Renal cortex interstitium (tissue), 11 donors: ENCODE results near the gene ABCA8. TPM values are rescaled to one million over a fixed set of nuclear protein-coding genes. Genes with fewer than 3 reads are reported as not detected.
"Not testable (repeated sequence)": the region's sequence is repeated elsewhere in the genome, so short reads cannot be mapped to it uniquely, and the experiment has no call there.

Experiments
- DNase-seq, 11 donors: peaks; one replicate each; pipeline ENCODE4 v3.0.0-alpha.2; 2013; ENCODE audit warnings: low read depth in 9 of 11, low spot score in 4 of 11; ENCODE audit errors: extremely low read depth in 1 of 11
- polyA plus RNA-seq, 3 donors: library from polyadenylated mRNA; unstranded; fragments of 120-200 nt; gene quantifications; one replicate each; pipeline ENCODE4 v1.2.1, GENCODE V29; 2013; ENCODE audit not compliant: insufficient read length in 3 of 3

ABCA8 gene
- polyA plus RNA-seq, 3 donors: 0.57 to 1.3 (median 1.2) TPM

DNA sequence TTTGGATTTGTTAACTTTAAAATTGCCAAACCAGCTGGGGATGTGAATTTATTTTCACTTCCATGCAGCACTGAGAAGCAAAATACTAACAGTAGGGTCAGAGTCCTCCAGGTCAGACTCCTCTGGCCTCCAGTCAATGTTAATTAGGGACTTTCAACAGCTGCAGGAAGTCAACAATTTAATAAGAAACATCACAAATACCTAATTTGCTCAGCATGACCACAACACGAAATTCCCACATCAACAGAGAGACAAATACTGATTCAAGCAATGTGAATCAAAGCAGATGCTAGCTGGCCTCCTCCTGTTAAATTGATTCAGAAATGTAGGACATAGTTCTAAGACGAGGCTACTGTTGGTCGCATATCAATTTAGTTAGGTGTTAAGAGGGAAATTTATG is 111.7 kb downstream of the ABCA8 start:
- no peak for DNase-seq

DNA sequence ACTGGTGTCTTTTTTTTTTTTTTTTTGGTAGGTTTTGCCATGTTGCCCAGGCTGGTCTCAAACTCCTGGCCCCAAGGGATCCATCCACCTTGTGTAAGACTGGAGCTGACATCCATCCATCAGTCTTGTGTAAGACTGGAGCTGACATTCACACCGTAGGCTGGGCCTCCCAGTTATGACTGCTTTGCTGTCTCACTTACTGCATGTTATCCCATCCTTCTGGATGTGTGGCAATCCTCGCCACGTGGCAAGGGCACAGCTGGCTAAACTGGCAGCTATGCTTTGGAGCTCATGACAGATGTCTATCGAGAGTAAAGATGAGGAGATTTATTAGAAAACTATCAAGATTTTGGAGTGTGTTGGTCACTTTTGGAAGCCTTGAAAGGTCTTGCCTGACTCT is 115.1 kb downstream of the ABCA8 start:
- DNase-seq: no peak

DNA sequence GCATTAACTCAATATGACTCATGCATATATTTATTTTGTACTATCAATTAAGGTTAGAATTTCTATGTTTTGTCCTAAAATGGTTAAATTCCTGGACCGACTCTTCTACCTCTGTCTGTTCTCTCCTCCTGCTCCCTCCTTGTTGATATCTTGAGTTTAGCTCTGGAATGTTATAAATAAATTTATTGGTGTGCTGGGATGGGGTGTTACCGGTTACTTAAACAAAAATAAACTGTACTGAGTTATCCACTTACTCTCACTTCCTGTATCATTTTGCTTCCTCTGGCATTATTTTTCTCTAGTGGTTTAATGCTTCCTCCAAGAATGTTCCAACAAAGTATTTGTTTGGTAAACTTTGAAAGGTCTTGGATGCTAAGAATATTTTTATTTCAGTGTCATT is 120.1 kb downstream of the ABCA8 start:
- no peak for DNase-seq

DNA sequence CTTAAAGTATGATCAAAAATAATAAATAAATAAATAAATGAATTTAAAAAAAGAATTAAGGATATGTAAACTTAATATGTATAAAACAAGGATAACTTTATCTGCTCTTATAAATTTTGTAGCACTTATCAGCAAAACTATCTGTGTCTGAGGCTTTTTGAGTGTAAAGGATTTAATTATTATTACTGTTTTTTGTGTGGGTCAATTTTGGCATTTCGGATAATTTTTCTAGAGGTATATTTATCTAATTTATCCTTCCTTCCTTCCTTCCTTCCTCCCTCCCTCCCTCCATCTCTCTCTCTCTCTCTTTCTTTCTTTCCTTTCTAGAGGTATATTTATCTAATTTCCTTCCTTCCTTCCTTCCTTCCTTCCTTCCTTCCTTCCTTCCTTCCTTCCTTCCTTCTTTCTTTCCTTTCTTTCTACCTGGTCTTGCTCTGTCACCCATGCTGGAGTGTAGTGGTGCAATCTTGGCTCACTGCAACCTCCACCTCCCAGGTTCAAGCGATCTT is 120.8 kb downstream of the ABCA8 start:
- DNase-seq: no peak

DNA sequence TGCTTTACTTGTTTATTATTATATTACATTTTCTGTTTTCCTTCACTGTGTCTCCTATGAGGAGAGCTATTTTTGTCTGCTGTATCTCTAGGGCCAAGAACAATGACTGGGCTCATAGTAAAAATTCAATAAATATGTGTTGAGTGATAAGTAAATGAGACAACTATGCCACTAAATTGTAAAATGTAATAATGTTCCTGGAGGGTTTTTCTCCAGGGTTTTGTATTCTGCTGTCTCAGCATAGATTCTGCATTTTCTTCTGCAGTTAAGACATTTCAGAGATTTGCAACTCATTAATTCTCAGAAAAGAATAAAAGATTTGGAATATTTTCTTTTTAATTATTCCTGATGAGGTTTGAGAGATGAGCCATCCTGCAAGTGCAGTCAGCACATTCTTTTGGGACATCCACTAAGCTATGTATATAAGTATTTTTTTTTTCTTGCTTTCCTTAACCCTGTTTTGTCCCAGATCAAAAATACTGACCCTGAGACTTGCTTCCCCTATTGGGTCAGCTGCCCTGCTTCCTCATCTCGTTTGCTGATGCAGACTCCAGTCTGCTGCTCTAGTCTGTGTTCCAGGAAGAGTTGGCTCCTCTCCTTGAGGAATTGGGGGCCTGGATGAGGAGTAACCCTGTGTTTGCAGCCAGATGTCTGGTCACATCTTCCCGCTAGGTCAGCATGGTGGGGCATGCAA is 122.9 kb downstream of the ABCA8 start:
- no peak for DNase-seq

DNA sequence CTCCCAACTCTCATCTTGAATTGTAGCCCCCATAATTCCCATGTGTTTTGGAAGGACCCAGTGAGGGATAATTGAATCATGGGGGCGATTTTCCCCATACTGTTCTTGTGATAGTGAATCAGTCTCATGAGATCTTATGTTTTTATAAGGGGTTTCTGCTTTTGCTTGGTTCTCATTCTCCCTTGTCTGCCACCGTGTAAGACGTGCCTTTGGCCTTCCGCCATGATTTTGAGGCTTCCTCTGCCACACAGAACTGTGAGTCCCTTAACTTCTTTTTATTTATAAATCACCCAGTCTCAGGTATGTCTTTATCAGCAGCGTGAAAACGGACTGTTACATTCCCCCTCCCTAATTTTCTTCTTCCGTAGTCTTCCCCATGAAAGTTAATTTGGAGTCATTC is 124.0 kb downstream of the ABCA8 start:
- no peak for DNase-seq

DNA sequence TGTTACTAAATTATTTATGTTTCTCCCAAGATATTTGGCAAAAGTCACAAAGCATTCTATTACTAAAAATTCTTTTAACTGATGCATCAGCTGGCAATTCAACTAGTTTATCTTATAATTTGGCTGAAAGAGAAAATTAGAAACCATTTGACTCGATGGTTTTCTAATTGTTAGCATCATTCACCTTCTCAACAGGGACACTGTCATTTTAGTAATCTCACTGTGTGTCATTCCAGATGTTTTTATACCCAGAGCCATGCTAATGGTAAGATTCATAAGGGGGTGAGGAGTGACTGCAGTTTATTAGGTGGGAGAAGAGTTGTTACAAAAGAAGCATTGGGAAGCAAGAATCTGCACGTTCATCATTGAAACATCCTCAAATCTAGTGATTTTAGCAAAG is 124.9 kb downstream of the ABCA8 start:
- DNase-seq: no peak

DNA sequence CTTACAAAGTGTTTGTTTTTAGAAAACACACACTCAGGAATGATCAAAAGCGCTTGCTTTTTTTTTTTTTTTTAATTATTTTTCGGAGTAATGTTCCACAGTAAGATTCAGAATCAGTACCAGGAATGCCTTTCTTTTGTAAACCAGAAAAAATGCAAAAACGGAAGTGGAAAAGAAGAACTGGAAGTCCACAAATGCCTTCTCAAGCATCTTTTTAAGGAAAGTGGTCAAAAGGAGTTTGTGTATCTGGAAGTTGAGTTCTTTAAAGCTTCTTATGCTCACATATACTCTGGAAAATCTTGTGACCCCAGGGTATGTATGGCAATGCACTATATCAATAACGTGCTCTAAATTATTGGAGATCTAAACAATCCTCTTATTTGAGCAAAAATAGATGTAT is 126.0 kb downstream of the ABCA8 start:
- no peak for DNase-seq

DNA sequence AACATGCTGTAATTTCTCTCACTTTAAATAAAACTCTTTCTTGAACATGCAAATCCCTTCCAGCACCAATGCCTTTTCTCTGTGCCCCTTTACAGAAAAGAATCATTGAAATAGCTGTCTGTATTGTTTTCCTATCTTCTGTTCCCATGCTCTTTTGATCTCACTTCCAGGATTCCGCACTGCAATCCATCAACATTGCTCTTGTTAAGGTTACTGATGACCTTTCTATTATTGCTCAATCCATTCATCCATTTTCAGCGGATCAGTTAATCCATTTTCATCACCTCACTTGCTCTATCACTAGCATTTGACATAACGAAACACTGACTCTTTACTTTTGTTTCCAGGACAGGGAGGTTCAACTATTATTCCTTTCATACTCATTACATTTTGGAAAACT is 130.5 kb downstream of the ABCA8 start:
- no peak for DNase-seq

DNA sequence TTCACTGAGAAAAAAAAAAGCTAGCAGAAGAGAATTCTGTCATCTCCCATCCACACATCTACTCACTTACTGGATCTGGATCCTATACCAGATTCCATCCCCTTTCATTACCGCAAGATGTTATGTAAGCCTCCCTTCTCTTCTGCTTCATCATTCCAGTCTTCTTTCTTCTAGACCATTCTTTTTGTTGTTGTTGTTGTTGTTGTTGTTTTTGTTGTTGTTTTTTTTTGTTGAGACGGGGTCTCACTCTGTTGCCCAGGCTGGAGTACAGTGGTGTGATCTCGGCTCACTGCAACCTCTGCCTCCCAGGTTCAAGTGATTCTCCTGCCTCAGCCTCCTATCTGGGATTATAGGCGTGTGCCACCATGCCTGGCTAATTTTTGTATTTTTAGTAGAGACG is 131.0 kb downstream of the ABCA8 start:
- not testable (repeated sequence) for DNase-seq

DNA sequence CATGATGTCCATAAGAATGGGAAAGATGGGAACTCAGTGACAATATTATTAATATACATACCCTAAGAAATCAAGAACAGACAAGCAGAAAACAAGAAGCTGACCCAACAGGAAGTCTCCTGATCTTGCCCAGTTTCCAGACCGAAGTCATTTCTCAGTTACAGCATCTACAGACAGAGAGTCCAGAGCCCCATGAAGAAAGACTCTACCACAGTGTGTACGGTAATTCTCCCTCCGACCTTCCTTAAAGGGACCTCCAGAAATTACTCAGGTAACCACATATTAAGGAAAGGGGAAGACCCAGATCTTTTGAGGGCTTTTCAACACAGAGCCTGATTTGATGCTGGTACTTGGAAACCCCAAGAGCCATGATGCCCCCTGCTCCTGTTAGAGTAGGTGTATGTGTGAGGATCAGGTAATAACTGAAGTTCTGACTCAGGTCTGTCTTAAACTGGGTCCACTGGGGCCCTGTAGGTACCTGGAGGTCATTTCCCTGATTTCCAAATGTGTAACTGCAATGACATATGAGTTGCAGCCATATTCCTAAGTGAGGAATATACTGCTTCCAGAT is 132.4 kb downstream of the ABCA8 start:
- DNase-seq: no peak

DNA sequence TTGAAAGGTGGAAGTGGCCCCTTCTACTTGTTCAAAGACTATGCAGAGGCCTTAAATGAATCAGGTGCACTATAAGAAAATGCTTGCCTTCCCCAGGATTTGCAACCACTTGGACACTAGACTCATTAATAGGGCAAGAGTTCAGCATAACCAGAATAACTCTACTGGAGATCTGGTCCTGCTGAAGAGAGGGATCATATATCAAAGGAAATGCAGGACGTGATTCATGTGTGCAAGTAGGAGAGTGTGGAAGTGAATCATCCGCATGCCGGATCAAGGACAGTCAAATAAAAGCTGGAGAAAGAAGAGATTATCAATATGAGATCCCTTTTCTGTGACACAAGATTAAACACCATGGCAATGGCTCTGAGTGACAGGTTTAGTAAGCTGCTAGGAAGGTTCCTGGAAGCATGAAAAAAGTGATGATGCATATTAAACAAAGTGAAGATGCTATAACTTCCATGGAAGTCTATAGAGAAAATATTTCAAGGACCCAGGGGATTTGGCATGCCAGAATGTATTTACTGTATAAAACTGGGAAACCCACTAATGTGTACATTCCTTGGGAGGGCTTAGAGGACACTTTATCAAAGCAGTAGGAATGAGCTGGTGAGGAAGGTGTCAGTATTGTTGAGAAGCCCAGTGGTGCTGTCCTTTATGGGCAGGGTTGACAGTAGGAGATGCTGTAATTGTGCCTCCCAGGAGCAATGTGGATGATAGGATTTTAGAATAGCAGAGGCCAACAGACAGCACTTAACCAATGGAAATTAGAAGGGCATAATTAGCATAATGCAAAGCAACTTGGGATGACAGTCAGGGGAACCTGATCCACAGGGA is 133.1 kb downstream of the ABCA8 start:
- DNase-seq: peak in 4 of 11 donors; percentile 18 to 60 (median 45)

DNA sequence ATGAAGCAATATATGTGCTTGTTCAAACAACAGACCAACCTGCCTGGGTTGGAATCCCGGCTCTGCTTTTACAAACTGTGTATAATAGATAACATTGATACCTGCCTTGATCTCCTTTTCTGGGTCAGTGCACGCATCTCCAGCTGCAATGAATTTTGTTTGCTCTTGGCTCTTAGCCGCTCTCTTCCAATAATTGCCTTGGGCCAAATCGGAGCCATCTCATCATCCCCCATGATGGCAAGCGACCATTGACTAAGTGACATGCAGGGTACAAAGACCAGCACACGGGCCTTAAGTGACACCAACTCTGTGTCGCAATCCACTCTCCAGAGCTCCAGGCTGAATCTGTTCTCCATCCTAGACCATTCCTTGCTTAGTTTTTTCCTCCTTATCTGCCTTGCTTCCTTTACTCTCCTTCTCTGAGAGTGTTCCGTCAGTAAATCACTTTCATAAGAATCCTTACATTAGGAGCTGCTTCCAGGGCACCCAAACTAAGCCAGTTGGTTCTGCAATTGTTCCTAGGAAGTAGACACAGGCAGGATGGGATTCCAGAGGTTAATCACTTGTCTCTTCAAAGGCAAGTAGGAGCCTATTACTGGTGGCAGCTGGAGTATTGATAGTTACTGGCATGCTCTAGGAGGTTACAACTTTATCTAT is 134.2 kb downstream of the ABCA8 start:
- no peak for DNase-seq

DNA sequence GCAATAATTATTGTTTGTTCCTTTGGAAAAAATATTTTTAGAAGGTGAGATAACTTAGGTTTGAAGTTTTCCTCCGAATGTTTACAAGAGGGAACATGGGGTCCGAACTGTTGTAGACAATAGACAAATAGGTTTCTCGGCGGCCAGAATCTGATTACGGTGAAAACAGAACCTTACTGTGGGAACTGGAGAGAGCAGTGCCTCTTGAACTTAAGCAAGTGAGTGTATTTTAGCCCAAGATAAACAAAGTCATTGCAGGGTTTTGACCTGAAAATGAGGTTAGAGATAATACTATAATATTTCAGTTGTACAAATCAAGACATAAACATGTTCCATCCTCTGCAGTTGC is 134.7 kb downstream of the ABCA8 start:
- no peak for DNase-seq

DNA sequence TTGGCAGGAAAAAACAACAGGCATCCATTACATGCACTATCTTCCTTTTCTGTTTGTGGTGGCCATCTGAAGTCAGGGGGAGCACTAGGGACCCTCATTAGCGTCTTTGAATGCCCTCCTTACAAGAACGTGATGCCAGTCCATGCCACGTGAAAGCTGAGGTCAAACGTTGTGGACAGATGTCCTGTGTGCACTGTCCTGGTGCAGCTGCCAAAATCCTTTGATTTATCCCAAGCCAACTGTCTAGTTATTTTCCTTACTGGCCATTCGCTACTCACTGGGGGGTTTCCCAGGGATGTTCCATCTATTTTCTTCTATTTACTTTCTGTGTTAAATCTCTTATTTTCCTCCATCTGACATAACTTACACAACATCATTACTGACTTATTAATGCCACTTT is 135.7 kb downstream of the ABCA8 start:
- no peak for DNase-seq

Other genes starting within 250 kb of the ABCA8 start
- 1 to 10 TPM; 2.2 to 4.3 (median 2.2) TPM for gene ABCA9, start 105.5 kb upstream of the ABCA8 start, polyA plus RNA-seq
- 1 to 10 TPM; 4.7 to 6.7 (median 6.0) TPM for gene ABCA6, start 186.5 kb upstream of the ABCA8 start, polyA plus RNA-seq